Motor neuron (in vitro differentiated cells): ENCODE data around the gene RAD51B. TPM values are rescaled to one million over a fixed set of nuclear protein-coding genes. Genes with fewer than 3 reads are reported as not detected.

ENCODE experiments used
- ATAC-seq, 8 experiments: fragments of 200-7000 bp; cut with Tn5 transposase; replicated peaks in 6 of 8; 2 replicates each; pipeline ENCODE4 v1.8.0; 2021; ENCODE audit warnings: mild to moderate bottlenecking in 8 of 8, moderate library complexity in 8 of 8
- H3K27ac ChIP-seq, 2 donors: fragments of 250-450 bp; sonication (Bioruptor Pico); 2 replicates each; pipeline ENCODE4 v1.9.0; 2021; ENCODE audit warnings: antibody characterized with exemption in 2 of 2, mild to moderate bottlenecking in 2 of 2, moderate library complexity in 1 of 2
- H3K4me1 ChIP-seq, 2 donors: fragments of 250-450 bp; sonication (Bioruptor Pico); replicated peaks in 1 of 2; 2 replicates each; pipeline ENCODE4 v1.6.1; 2021; ENCODE audit warnings: antibody characterized with exemption in 2 of 2, mild to moderate bottlenecking in 2 of 2, moderate library complexity in 1 of 2
- H3K4me3 ChIP-seq, 5 donors: fragments of 250-450 bp; sonication (Bioruptor Pico); 2 replicates each; pipeline ENCODE4 v1.9.0; 2021; ENCODE audit warnings: antibody characterized with exemption in 5 of 5, mild to moderate bottlenecking in 5 of 5, moderate library complexity in 4 of 5
- WGBS, 10 experiments: fragments of 450-650 bp; shearing (Covaris generic); methylation state at CpG; one replicate each; pipeline ENCODE4 v1.0.0; 2022; 5-methylcytosine and 5-hydroxymethylcytosine counted together
- in situ Hi-C, 9 experiments: fragments of 400-800 bp; cut with MboI; loops; one replicate each; pipeline ENCODE4 v1.15.0; 2021; ENCODE audit warnings: low sequenced_read_pairs in 9 of 9, low pct_unique_long_range_greater_than_20kb in 2 of 9; ENCODE audit not compliant: unreplicated experiment in 9 of 9
- total RNA-seq, 8 experiments: library from RNA; unstranded; fragments of 300-600 nt; gene quantifications; 2 replicates each; pipeline versions ENCODE4 v1.2.3 to v1.2.4, GENCODE V29; 2022

RAD51B gene
- total RNA-seq, 8 experiments from 2014 or later = 5.4 to 37.7 (median 11.0) TPM

DNA sequence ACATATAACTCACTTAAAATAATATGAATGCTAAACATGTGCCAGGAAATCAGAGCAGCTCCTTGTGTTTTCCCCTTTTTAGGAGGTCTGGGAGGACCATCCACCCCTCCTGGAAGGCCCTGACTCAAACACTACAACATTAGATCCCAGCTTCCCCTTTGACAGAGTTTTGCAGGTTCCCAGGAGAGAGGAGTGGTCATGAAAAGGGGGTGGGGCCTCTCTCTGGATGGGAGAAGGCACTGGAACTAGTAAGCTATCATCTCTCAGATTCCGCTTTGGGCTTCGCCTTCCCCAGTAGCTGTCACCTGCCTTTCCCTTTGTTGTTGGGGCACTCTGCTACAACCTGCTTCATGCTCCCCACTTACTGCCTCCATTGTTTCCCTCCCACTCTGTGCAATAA is 824.1 kb downstream of the RAD51B start:
- ATAC-seq = no peak
- Histone ChIP-seq H3K27ac (no peak overlapping the region), H3K4me1 (peaks cover 6 to 9% of the 10 kb centered on the region in 2 donors), H3K4me3 (no peak overlapping the region)
- WGBS, 10 experiments = 83 to 100% (median 100%) methylated on average over 1 to 2 of the region's 2 CpGs; no CpG with 5 or more reads in 4 of the 10 experiments
- in situ Hi-C loops = no loop called here

DNA sequence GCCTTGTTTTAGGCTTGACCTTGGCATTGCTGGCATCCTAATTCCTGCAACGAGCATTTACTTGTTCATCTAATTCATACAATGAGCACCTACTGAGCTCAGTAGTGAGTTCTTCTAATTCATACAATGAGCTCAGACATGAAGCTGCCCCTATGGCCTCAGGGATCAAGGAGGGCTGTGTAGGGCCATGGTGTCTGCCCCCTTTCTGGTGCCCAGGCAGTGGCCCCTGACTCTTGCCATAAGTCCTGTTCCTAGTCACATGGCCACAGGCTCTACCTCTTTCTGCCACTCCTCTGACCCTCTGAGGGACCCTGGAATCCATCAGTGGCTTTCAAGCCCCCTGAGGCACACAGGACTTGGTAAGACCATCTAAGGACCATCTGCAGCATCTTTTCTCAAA is 824.5 kb downstream of the RAD51B start:
- WGBS, 10 experiments = 33 to 83% (median 63%) methylated on average over 1 of the region's 1 CpG; no CpG with 5 or more reads in 6 of the 10 experiments
- ATAC-seq = no peak
- H3K27ac ChIP-seq = no peak overlapping the region

DNA sequence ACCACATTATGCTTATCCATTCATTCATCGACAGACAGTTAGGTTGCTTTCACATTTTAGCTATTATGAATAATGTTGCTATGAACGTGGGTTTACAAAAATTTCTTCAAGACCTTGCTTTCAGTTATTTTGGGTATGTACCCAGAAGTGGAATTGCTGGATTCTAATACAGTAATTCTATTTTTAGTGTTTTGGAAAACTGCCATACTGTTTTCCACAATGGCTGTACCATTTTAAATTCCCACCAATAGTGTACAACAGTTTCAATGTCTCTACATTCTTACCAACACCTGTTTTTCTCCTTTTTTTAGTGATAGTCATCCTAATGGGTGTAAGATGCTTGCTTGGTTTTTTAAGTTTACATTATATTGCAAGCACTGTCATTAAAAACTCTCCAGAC is 825.8 kb downstream of the RAD51B start:
- no peak for ATAC-seq
- Histone ChIP-seq H3K4me1 (peaks cover 5 to 7% of the 10 kb centered on the region in 2 donors), H3K4me3 (no peak overlapping the region), H3K27ac (no peak overlapping the region)
- 51 to 100% (median 87%) methylated on average over 1 to 2 of the region's 2 CpGs; no CpG with 5 or more reads in 4 of the 10 experiments for WGBS, 10 experiments
- in situ Hi-C loops = no loop called here

More for the DNA sequence above, 824.5 kb downstream of the RAD51B start:
- H3K4me1 ChIP-seq = peaks cover 5 to 7% of the 10 kb centered on the region in 2 donors
- H3K4me3 ChIP-seq = no peak overlapping the region
- in situ Hi-C loops = no loop called here

DNA sequence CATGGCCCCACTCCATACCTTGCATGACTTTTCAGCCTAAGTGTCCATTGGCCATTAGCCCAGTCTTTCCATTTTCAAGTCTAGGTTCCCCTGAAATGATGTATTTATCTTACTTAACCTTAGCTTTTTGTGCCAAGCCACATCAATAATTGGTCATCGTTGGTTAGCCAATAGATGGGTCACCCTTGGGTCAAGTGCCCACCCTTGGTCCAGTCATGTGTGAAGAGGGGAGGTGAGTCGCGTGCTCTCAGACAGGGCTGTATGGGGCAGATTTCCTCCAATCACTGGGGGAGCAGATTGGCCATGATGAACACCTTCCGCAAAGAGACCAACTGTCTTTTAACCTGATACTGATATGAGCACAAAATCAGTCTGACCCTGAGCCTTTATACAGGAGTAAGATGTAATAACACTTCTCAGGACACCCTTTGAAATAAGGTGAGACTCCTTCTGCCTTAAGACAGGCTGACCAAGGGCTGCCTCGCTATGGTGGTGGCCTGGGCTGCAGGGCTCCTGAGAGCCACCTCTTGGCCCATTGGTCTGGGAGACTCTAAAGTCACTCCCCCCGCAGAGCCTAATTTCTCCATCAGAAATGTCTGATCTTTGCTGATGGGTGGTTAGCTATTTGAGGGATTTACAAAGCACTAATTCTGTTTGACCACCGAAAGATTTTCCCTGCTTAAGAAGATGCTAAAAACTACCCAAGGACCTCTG is 830.1 kb downstream of the RAD51B start:
- H3K4me3 ChIP-seq = no peak overlapping the region
- WGBS, 10 experiments = 62 to 100% (median 84%) methylated on average over 1 to 6 of the region's 7 CpGs; no CpG with 5 or more reads in 2 of the 10 experiments
- in situ Hi-C loops = no loop called here
- no peak overlapping the region for H3K27ac ChIP-seq
- H3K4me1 ChIP-seq = peaks cover 8 to 15% of the 10 kb centered on the region in 2 donors
- no peak for ATAC-seq

DNA sequence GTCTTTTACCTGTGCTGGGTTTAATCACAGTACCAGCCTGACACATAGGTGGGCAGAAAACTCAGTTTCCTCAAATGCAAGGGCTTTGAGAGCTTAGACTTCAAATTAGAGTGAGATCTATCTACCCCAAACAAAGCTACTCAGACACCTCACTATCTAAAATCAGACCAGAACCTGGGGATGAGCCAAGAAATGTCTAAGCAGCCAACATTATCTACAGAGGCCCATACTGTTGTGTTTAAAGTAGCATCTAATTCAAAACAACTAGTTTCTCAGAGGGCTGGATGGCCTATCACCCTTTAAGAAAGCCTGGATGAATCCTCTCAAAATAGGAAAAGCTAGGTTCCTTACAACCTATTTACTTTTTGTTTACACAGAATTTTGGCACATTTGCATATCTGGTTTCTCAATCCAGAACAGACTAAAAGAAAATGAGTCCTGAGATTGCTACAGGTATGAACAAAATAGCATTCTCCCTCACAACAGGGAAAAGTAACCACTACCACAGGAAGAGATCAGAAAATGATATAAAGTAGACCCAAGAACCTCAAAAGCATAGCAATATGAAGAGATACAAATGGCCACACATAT is 830.9 kb downstream of the RAD51B start:
- in situ Hi-C loops = no loop called here
- peaks cover 15 to 23% of the 10 kb centered on the region in 2 donors for H3K4me1 ChIP-seq
- no peak overlapping the region for H3K27ac ChIP-seq
- H3K4me3 ChIP-seq = no peak overlapping the region
- no peak for ATAC-seq

DNA sequence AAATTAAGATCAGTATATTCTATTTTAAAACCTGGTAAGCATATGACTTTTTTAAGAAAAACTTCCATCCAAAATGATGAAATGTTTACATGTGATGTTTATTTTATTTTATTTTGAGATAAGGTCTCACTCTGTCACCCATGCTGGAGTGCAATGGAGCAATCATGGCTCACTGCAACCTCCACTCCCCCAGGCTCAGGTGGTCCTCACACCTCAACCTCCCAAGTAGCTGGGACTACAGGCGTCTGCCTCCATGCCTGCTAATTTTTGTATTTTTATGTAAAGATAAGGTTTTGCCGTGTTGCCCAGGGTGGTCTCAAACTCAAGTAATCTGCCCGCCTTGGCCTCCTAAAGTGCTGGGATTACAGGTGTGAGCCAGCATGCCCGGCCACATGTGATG is 831.5 kb downstream of the RAD51B start:
- Histone ChIP-seq H3K27ac (no peak overlapping the region), H3K4me1 (peaks cover 21 to 26% of the 10 kb centered on the region in 2 donors), H3K4me3 (no peak overlapping the region)
- no peak for ATAC-seq
- 67 to 100% (median 94%) methylated on average over 1 to 3 of the region's 4 CpGs; no CpG with 5 or more reads in 3 of the 10 experiments for WGBS, 10 experiments
- in situ Hi-C loops = no loop called here

DNA sequence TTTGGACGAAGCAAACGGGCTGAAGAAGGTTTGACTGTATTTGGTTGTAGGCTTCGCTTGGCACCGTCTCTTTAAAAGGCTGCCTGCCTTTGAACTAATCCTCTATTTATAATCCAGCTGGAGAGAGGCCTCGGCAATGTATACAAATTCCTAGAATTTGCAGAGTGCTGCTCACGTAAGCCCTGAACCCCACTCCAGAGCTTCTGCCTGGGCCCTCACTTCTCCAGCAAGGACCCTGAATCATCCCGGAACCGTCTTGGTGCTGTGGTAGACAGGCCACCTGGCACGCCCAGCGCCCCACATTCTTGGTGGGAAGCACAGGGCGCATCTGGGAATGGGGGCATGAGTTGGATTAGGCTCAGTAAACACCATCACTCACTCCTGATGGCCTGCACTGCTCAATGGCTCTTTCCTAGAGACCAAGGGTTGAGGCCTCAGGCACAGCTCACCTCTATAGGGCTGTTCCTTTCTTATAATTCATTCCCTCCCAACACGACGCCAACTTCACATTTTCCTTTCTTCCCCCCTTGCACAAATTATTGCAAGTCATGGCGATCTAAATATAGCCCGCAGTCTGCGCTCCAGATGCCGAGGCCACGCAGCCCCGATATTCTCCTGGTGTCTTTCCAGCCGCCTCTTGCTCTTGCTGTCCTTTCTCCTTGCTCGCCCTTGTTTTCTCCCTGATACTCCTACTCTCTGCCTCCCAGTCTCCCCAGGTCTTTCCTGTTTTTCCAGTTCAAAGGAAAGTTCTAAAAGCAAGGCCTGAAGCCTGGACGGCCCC is 832.3 kb downstream of the RAD51B start:
- in situ Hi-C loops = no loop called here
- Histone ChIP-seq H3K4me3 (no peak overlapping the region), H3K27ac (no peak overlapping the region), H3K4me1 (peaks cover 23 to 26% of the 10 kb centered on the region in 2 donors)
- ATAC-seq = peak in 5 of 8 experiments; percentile 22 to 39 (median 33)
- 0 to 83% (median 72%) methylated on average over 1 to 16 of the region's 22 CpGs; no CpG with 5 or more reads in 1 of the 10 experiments for WGBS, 10 experiments

DNA sequence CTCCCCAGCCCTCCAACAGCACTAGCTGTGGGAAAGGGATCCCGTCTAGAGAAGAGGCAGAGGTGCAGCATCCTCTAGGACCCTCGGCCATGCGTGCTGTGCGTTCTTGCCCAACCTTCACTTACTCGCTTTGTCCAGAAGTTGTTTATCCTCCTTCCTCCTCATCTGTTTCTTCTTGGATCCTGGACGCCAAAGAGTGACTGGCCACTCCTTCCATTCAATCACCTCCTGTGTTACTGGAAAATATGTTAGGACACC is 832.8 kb downstream of the RAD51B start:
- no peak overlapping the region for H3K27ac ChIP-seq
- in situ Hi-C loops = no loop called here
- 0 to 100% (median 77%) methylated on average over 1 to 6 of the region's 6 CpGs; no CpG with 5 or more reads in 2 of the 10 experiments for WGBS, 10 experiments

DNA sequence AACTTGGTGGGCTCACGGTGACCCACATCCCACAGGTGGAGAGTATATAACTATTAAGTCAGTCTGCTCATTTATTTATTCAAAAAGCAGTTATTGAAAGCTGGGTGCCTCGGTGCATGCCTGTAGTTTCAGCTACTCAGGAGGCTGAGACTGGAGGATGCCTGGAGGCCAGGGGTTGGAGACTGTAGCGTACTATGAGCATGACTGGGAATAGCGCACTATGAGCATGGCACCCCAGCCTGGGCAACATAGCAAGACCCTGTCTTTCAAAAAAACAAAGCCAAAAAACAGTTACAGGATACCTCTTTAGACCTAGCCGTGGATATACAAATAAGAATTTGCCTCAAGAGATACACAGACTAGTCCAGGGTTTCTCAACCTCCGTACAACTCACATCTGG is 833.5 kb downstream of the RAD51B start:
- in situ Hi-C loops = no loop called here
- no peak overlapping the region for H3K4me3 ChIP-seq
- H3K27ac ChIP-seq = no peak overlapping the region
- WGBS, 10 experiments = 77 to 100% (median 97%) methylated on average over 1 to 5 of the region's 6 CpGs; no CpG with 5 or more reads in 1 of the 10 experiments
- peaks cover 23 to 26% of the 10 kb centered on the region in 2 donors for H3K4me1 ChIP-seq
- ATAC-seq = no peak

More for the DNA sequence above, 832.8 kb downstream of the RAD51B start:
- Histone ChIP-seq H3K4me1 (peaks cover 23 to 26% of the 10 kb centered on the region in 2 donors), H3K4me3 (no peak overlapping the region)
- ATAC-seq = no peak

DNA sequence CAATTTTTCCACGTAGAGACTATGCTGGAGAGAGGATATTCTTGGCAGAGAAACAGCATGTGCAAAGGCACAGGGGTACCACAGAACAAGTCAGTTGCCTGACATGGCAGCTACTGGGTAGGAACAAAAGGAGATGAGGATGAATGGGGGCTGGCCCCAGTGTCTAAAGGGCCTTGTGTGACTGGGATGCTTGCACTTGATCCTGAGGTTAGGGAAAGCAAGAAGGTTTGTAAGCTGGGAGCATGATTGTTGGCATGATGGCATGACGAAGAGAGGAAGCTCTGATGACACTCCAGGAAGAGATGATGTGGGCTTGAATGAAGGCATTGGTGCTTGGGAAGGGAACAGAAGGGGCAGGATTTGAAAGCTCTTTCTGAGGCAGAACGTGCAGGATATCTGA is 834.2 kb downstream of the RAD51B start:
- no peak for ATAC-seq
- 80 to 100% (median 100%) methylated on average over 1 to 3 of the region's 3 CpGs; no CpG with 5 or more reads in 1 of the 10 experiments for WGBS, 10 experiments
- H3K4me1 ChIP-seq = peaks cover 26 to 28% of the 10 kb centered on the region in 2 donors

DNA sequence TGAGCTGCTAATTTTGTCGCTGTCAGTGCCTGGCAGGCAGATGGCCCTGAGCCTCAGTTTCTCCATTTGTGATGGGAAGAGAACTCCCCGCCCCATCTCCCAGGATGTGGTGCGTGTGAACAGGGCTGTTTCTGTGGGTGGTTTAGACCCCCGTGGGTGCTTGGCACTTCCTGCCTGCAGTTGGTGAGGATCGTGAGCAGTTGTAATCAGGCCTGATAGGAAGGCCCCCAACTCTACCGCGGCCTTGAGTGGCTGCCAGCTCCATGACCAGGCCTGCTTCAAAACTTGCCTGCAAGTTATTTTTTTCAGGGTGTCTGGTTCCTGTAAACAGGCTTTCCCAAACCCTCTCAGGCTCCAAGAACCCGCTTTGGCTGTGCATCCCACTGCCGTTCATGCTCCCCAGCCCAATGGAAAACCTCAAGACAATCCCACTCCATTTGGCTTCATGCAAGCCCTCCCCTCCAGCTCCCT is 834.9 kb downstream of the RAD51B start:
- Histone ChIP-seq H3K4me1 (peaks cover 33 to 35% of the 10 kb centered on the region in 2 donors), H3K4me3 (no peak overlapping the region), H3K27ac (no peak overlapping the region)
- in situ Hi-C loops = no loop called here
- WGBS, 10 experiments = 48 to 100% (median 89%) methylated on average over 1 to 6 of the region's 9 CpGs; no CpG with 5 or more reads in 2 of the 10 experiments
- no peak for ATAC-seq

More for the DNA sequence above, 834.2 kb downstream of the RAD51B start:
- in situ Hi-C loops = no loop called here
- Histone ChIP-seq H3K27ac (no peak overlapping the region), H3K4me3 (no peak overlapping the region)

DNA sequence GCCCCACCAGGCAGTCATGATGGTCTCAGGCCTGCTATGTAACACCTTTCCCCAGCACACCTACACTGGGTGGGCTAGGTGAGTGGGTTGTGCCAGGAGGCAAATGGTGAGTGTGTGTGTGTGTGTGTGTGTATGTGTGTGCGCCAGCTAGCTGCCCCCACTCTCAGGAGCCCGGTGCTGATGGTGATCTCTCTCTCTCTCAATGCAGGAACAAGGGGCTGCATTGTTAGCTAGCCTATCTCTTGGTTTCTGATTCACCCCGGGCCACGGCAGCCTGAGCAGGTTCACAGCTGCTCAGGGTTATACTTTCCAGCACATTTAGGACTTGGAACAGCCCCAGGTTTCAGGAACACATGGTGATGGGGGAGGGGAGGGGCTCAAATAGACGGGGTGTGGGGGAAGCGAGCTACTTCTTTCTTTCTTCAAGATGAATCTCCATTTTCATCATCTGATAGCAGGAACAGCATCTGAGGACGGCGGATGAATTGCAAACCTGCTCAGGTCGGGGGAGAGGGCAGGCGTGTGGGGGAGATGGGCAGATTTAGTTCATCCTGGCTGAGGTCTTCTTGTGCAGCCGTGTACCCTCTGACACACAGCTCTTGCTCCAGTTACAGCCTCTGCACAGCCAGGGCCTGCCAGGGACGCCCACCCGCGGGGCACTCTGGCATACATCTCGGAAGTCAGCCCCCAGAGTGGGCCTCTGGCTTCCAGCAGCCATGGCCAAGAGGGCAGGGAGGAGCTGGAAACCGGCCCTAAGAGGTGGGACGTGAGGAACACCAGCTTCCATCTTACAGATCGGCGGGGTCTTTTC is 835.6 kb downstream of the RAD51B start:
- peak overlapping the region in 1 of 2 donors; percentile 53 for H3K27ac ChIP-seq
- peak in 6 of 8 experiments; percentile 18 to 59 (median 44) for ATAC-seq
- no peak overlapping the region for H3K4me3 ChIP-seq
- WGBS, 10 experiments = 65 to 100% (median 70%) methylated on average over 1 to 4 of the region's 19 CpGs; no CpG with 5 or more reads in 7 of the 10 experiments
- in situ Hi-C loops = no loop called here
- H3K4me1 ChIP-seq = peaks cover 34 to 36% of the 10 kb centered on the region in 2 donors
